Measurements from ENCODE around the gene CTDNEP1.

GRCh38 chr17:7222972-7223292 lies 28.6 kb downstream of the CTDNEP1 start:
- TF ChIP-seq, protein P1, sequence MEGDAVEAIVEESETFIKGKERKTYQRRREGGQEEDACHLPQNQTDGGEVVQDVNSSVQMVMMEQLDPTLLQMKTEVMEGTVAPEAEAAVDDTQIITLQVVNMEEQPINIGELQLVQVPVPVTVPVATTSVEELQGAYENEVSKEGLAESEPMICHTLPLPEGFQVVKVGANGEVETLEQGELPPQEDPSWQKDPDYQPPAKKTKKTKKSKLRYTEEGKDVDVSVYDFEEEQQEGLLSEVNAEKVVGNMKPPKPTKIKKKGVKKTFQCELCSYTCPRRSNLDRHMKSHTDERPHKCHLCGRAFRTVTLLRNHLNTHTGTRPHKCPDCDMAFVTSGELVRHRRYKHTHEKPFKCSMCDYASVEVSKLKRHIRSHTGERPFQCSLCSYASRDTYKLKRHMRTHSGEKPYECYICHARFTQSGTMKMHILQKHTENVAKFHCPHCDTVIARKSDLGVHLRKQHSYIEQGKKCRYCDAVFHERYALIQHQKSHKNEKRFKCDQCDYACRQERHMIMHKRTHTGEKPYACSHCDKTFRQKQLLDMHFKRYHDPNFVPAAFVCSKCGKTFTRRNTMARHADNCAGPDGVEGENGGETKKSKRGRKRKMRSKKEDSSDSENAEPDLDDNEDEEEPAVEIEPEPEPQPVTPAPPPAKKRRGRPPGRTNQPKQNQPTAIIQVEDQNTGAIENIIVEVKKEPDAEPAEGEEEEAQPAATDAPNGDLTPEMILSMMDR (IDR thresholded peaks at IDR 0.05; ENCODE audit: insufficient read depth, low read length, poor library complexity, severe bottlenecking): no peak
- TF ChIP-seq EZH2phosphoT487 (conservative IDR thresholded peaks at IDR 0.05; ENCODE audit: low read length): no peak
